Stimulated activated CD4-positive, alpha-beta T cell treated with anti-CD3 and anti-CD28 coated beads, TNF-alpha, amount 100 ng/mL, for 48 hours (primary cell): ENCODE data around the gene FASN.
A peak's percentile ranks its signal among the peaks of the same experiment; 100 is the strongest.

Source experiments
- DNase-seq, 3 donors: peaks; one replicate each; pipeline ENCODE4 v3.0.0-alpha.2; 2020; ENCODE audit warnings: low read depth in 3 of 3

FASN gene

GRCh38 chr17:82101767-82102679 is 4.0 kb upstream of the FASN start:
- DNase-seq, result no peak

DNA sequence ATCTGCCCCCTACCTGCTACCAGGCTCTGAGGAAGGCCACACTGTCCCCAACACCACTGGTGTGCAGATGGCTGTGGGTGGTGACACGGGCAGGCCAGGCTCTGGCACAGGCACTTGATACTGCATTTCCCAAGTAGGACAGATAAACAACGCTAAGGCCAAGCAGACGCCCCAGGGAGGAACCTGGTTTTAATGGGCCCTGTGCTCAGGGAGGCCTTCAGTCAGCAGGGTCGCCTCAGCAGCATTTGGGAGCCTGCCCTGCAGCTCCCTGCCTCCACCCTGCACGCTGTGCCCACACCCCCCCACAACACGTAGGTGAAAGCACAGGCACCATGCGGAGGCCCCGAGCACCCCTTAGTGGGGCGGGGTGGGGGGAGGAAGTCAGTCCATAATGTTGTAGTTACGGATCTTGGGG is 3.3 kb upstream of the FASN start:
- no peak for DNase-seq

DNA sequence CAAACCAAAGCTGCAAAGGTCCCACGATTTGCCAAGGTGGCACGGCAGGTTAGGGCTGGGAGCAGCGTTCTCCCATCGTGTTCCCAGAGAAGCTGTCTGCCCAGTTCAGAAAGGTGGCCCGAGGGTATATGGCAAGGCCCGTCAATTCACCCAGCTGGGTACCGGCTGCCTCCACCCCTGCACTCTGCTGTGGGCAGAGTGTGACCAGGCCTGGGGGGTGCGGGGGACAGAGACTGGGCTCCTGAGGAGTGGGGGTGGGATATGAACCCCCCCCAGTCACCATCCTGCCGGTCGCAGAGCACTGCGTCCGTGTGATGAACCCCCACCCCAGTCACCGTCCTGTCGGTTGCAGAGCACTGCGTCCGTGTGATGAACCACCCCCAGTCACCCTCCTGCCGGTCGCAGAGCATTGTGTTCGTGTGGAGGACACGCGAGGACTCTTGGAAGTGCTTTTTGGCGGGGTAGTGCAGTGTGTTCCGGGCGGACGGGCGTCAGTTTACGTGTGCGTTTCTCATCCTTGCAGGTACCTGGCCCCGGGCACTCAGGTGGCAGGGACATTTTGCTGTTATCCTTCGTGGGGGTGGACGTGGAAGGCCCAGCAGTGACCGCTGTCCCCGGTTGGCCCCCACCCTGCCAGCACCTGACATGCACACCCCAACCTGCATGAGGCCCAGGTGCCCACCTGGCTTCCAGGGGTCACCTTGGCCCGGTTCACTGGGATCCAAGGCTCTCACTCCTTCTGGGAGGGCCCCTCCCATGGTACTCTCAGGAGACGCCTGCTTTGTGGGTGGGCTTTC is 2.7 kb upstream of the FASN start:
- no peak for DNase-seq

GRCh38 chr17:82098939-82099763 is 1.1 kb upstream of the FASN start:
- DNase-seq, result no peak

DNA sequence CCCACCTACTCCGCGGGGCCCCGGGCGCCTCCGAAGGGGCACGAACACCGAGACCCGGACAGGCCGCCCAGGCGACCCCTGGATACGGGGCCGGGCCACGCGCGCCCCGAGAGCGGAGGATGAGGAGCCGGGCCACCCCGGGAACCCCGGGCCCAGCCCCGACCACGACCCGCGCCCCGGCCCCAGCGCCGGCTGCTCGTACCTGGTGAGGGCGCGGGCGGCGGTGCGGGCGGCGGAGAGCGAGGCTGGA is 192 bp downstream of the FASN start:
- no peak for DNase-seq

GRCh38 chr17:82097184-82097918 is 685 bp downstream of the FASN start:
- peak in 1 of 3 donors; percentile 29 for DNase-seq

DNA sequence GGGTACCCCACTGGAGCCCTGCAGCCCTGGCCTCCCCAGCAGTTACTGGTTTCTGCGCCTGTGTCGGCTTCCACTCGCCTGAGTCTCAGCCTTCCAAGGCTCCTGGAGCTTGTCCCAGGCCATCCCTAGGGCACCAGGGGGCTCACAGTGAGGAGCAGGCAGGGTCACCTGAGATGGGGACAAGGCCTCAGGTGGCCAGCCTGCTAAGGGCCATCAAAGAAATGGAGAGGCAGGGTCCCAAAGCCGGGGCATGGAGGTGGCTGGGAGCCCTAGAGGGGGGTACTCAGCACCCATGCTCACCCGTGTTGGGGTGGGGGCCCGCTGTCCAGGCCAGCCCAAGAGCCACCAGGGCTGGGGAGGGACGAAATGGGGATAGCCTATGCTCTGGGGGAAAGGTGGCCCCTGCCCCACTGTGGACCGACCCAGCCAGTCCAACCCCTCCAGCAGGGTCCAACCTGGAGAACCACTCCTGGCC is 1.3 kb downstream of the FASN start:
- DNase-seq, result no peak

- DNase-seq, result no peak
Observed at GRCh38 chr17:82095777-82096708, 2.0 kb downstream of the FASN start.

- DNase-seq, result no peak
Observed at GRCh38 chr17:82094931-82095776, 2.9 kb downstream of the FASN start.

GRCh38 chr17:82092995-82093751 is 4.9 kb downstream of the FASN start:
- no peak for DNase-seq

DNA sequence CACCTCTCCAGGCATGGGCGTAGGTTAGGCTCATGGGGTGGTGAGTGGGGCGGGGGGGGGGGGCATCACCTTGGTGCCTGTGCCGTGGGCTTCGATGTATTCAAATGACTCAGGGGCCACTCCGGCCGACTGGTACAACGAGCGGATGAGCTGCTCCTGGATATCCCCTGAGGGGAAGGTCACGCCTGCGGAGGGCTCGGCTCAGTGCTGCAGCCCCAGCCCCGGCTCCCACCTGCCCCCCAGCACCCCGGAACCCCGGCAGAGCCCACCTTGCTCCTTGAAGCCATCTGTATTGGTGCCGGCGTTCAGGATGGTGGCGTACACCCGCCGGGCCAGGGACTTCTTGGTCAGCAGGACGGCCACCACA is 5.4 kb downstream of the FASN start:
- no peak for DNase-seq

GRCh38 chr17:82092094-82092586 is 5.9 kb downstream of the FASN start:
- DNase-seq, result no peak

GRCh38 chr17:82091264-82092066 is 6.6 kb downstream of the FASN start:
- DNase-seq, result no peak

GRCh38 chr17:82090549-82091263 is 7.3 kb downstream of the FASN start:
- no peak for DNase-seq

DNA sequence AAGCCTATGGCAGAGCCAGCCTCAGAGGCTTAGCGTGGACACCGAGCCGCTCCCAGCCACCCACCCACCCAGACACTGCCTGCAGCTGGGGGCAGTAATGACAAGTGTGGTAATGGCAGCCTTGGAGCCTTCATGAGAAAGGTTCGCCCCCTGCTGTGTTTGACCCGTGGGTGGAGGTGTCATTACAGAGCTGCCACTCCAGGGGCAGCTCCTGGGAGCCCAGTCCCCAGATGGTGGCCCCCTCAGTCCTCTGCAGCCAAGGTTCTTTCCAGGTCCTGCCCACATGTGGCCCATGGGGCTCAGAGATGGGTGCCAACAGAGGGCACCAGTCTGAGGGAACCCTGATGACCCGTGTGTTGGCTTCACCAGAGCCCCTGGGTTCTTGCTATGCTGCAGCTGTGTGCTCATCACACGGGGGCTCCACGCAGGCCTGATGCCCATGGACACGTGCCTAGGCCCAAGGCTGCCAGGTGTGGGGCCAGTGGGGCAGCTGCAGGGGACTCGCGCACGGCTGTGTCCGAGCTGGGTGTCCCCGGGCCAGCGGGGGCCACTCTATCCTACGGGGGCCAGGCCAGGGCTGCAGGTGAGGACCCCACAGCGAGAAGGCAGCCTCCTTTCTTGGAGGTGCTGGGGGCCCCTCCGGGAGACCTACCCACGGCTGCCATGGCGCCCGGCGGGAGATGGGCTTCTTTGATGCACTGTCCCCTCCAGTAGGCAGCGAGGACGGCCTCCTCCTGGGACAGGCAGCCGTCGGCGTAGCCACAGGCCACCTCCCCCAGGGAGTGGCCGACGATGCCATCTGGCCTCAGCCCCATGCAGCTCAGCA is 8.1 kb downstream of the FASN start:
- DNase-seq, result no peak
